Measurements from ENCODE around the gene LEMD2.

DNA sequence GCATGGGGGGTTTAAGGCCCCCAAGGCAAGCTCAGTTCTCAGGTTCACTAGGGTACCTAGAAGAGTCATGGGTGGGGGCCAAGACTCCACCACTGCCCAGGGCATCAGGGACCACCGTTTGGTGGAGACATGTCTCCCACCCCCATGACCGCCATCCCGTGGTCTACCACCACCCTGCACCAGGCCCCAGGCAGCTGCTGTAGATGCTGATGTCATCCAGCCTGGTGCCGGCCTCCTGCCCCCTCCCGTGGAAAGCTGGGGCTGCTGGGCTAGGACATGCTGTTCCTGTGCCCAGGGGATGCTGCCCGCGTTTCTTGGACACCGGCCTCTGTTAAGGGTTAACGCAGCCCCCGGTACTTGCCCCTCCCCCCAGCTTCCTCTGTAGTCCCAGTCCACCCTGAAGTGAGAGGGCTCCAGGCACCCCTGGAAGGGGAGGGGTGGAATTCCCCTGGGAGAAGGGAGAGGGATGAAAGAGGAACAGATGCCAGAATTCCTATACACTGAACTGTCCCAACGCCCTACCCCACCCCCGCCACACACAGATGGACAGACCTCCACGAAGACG is 42.8 kb downstream of the LEMD2 start:
- TF ChIP-seq EZH2 (IDR thresholded peaks at IDR 0.05; ENCODE audit: insufficient read depth, poor library complexity, severe bottlenecking), result no peak
- TF ChIP-seq EZH2phosphoT487 (IDR thresholded peaks at IDR 0.05; ENCODE audit: insufficient read depth, low read depth), result no peak
